Progenitor cell of endocrine pancreas (in vitro differentiated cells): ENCODE data around the gene TTC27. TPM values are rescaled to one million over a fixed set of nuclear protein-coding genes. Genes with fewer than 3 reads are reported as not detected.

Experiments
- DNase-seq: peaks from one replicate; pipeline ENCODE4 v3.0.0; 2021; ENCODE audit warnings: low spot score; ENCODE audit not compliant: unreplicated experiment
- H3K27ac Mint-ChIP-seq: 2 replicates; pipeline ENCODE4 v1.8.0; 2021; ENCODE audit warnings: mild to moderate bottlenecking, moderate library complexity, mixed read lengths
- H3K27me3 Mint-ChIP-seq: 2 replicates; pipeline ENCODE4 v1.8.0; 2021; ENCODE audit warnings: mixed read lengths
- H3K36me3 Mint-ChIP-seq: 2 replicates; pipeline ENCODE4 v1.8.0; 2022; ENCODE audit warnings: mixed read lengths; ENCODE audit not compliant: insufficient read depth
- H3K4me1 Mint-ChIP-seq: 2 replicates; pipeline ENCODE4 v1.8.0; 2021; ENCODE audit warnings: low read depth, mixed read lengths
- H3K4me3 Mint-ChIP-seq: 2 replicates; pipeline ENCODE4 v1.8.0; 2021; ENCODE audit warnings: low read depth, mild to moderate bottlenecking, moderate library complexity, mixed read lengths
- H3K9me3 Mint-ChIP-seq: 2 replicates; pipeline ENCODE4 v1.8.0; 2021; ENCODE audit warnings: low read depth, mixed read lengths
- total RNA-seq: library from RNA; stranded (reverse); gene quantifications from 2 replicates; pipeline ENCODE4 v1.2.1, GENCODE V29; 2021
- TF ChIP-seq, protein P1 (sequence below): fragments of 200-600 bp; sonication (generic); IDR thresholded peaks from one replicate; pipeline ENCODE4 v1.5.0; 2021; ENCODE audit warnings: antibody characterized with exemption, mild to moderate bottlenecking; ENCODE audit not compliant: unreplicated experiment

The TTC27 gene
- total RNA-seq, 1 donor from 2014 or later, result 20.5 TPM

DNA sequence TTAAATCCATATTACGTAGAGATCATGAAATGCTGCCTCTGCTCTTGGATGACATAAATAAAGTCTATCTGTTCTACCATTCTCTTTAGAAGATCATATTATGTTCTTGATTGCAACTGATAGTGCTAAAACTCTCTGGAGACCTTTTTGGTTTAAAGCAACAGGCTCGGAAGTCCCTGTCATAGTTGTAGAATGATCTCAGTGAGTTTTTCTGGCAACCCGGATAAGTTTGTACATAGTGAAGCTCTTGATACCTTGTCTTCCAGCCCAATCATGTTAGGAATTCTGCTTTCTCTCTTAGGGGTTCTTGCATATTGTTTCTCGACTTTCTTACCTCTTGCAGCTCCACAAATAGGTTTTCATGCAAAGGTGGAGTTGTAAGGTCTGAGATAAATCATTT, 156.1 kb downstream of the TTC27 start:
- Mint-ChIP-seq H3K36me3 (peaks cover 29% of the 10 kb centered on the region), H3K4me3 (no peak overlapping the region), H3K27ac (no peak overlapping the region), H3K27me3 (no peaks in the 10 kb centered on the region), H3K4me1 (no peaks in the 10 kb centered on the region), H3K9me3 (peaks cover 15% of the 10 kb centered on the region)
- TF ChIP-seq, protein P1, sequence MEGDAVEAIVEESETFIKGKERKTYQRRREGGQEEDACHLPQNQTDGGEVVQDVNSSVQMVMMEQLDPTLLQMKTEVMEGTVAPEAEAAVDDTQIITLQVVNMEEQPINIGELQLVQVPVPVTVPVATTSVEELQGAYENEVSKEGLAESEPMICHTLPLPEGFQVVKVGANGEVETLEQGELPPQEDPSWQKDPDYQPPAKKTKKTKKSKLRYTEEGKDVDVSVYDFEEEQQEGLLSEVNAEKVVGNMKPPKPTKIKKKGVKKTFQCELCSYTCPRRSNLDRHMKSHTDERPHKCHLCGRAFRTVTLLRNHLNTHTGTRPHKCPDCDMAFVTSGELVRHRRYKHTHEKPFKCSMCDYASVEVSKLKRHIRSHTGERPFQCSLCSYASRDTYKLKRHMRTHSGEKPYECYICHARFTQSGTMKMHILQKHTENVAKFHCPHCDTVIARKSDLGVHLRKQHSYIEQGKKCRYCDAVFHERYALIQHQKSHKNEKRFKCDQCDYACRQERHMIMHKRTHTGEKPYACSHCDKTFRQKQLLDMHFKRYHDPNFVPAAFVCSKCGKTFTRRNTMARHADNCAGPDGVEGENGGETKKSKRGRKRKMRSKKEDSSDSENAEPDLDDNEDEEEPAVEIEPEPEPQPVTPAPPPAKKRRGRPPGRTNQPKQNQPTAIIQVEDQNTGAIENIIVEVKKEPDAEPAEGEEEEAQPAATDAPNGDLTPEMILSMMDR, result no peak
- no peak for DNase-seq

DNA sequence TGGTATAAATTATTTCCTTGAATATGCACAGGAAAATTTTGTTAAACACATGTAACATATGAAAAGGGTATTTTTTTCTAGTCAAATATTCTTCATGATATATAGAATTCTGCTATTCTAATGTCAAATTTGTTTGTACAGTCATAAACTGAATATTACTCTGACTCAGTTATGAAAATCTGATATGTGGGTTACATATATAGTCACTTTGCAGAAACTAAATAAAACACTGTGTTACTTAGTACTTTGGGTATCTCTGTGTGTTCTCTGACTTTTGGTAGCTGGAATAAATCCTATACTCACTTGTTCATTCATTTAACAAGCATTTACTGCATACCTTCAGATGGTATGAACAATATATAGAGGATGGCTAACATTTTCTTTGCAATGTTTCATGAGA, 159.4 kb downstream of the TTC27 start:
- Mint-ChIP-seq H3K36me3 (peaks cover 17% of the 10 kb centered on the region), H3K9me3 (peaks cover 4% of the 10 kb centered on the region), H3K27ac (no peak overlapping the region), H3K4me1 (no peaks in the 10 kb centered on the region), H3K27me3 (no peaks in the 10 kb centered on the region), H3K4me3 (no peak overlapping the region)
- TF ChIP-seq, protein P1, result no peak
- DNase-seq, result no peak

DNA sequence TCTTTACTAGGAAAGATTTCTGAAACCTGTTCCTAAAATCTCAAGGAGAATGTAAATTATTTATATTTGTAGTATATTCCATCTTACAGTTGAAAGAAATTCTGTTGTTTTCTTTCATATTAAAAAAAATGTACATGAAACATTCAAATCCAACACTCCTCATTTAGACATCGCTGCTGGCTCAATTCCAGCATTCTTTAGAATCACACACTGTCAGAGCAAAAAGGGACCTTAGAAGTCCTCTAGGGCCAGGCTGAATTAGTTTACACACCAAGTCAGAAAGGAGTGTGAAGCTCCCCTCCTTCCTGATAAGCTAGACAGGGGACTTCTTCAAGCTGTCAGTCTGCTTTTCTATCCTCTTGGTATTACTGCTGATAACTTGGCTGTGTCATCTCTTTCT, 160.3 kb downstream of the TTC27 start:
- H3K4me1 Mint-ChIP-seq, result peaks cover 5% of the 10 kb centered on the region
- H3K27ac Mint-ChIP-seq, result no peak overlapping the region
- no peak overlapping the region for H3K4me3 Mint-ChIP-seq
- DNase-seq, result no peak
- H3K36me3 Mint-ChIP-seq, result peaks cover 17% of the 10 kb centered on the region
- TF ChIP-seq, protein P1, result no peak
- H3K27me3 Mint-ChIP-seq, result no peaks in the 10 kb centered on the region
- peaks cover 4% of the 10 kb centered on the region for H3K9me3 Mint-ChIP-seq

DNA sequence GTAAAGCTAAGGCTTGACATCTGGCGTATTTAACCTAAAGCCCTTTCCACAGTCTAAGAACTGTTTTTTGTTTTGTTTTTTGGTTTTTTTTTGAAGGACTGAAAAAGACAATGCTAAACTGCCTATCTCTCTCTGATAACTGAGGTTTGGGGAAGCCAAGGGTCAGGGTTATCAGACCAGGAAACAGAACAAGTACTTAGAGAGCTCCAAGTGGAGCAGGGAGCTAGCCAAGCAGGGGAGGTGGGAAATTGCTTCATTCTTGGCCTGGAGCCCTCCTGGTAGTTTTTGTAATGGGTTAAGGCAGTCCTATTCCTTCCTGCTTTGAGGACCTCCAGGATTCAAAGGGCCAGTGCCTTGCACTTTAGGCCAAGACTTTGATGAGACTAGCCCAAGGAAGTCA, 164.6 kb downstream of the TTC27 start:
- no peaks in the 10 kb centered on the region for H3K27me3 Mint-ChIP-seq
- peaks cover 4% of the 10 kb centered on the region for H3K9me3 Mint-ChIP-seq
- TF ChIP-seq, protein P1, result no peak
- H3K27ac Mint-ChIP-seq, result no peak overlapping the region
- H3K36me3 Mint-ChIP-seq, result peaks cover 7% of the 10 kb centered on the region
- peaks cover 5% of the 10 kb centered on the region for H3K4me1 Mint-ChIP-seq
- H3K4me3 Mint-ChIP-seq, result no peak overlapping the region
- DNase-seq, result no peak

DNA sequence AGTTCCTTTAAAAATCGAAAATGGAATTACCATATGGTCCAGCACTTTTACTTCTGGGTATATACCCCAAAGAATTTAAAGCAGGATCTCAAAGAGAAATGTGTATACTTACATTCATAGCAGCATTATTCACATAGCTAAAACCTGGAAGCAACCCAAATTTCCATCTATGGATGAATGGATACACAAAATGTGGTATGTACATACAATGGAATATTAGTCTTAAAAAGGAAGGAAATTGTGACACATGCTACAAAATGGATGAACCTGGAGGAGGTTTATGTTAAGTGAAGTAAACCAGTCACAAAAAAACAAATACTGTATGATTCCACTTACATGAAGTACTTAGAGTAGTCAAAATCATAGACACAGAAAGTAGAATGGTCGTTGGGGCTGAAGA, 171.0 kb downstream of the TTC27 start:
- H3K36me3 Mint-ChIP-seq, result peaks cover 3% of the 10 kb centered on the region
- DNase-seq, result no peak
- H3K9me3 Mint-ChIP-seq, result no peaks in the 10 kb centered on the region
- no peak overlapping the region for H3K4me3 Mint-ChIP-seq
- no peak overlapping the region for H3K27ac Mint-ChIP-seq
- H3K27me3 Mint-ChIP-seq, result no peaks in the 10 kb centered on the region
- no peaks in the 10 kb centered on the region for H3K4me1 Mint-ChIP-seq
- TF ChIP-seq, protein P1, result no peak

DNA sequence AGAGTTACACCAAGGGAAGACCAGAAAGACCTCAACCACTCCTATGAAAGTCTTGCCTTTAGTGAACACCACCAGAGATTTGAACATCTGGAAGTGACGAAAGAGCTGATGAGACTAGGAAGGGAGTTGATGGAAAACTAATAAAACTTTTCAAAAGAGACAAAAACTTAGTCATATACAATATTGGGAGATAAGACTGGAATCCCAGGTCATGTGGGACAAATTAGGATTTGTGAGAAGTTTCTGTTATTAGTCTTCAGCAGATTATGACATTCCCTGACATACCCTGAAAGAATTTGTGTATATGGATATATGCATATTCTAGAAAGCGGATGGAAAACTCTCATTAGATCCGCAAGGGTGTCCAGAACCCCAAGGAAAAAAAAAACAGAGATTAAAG, 173.9 kb downstream of the TTC27 start:
- no peak overlapping the region for H3K4me3 Mint-ChIP-seq
- H3K36me3 Mint-ChIP-seq, result peaks cover 1% of the 10 kb centered on the region
- no peaks in the 10 kb centered on the region for H3K27me3 Mint-ChIP-seq
- TF ChIP-seq, protein P1, result no peak
- no peak for DNase-seq
- H3K4me1 Mint-ChIP-seq, result peaks cover 13% of the 10 kb centered on the region
- H3K27ac Mint-ChIP-seq, result no peak overlapping the region
- H3K9me3 Mint-ChIP-seq, result no peaks in the 10 kb centered on the region
